Smooth muscle cell (in vitro differentiated cells): ENCODE results near the gene PRRG4. TPM values are rescaled to one million over a fixed set of nuclear protein-coding genes. Genes with fewer than 3 reads are reported as not detected.
A peak's percentile ranks its signal among the peaks of the same experiment; 100 is the strongest.

Experiments used
- DNase-seq: peaks from one replicate; lab custom pipeline; 2025; ENCODE audit not compliant: unreplicated experiment; lab: John Stamatoyannopoulos, UW
- H2AFZ ChIP-seq: fragments of 200-600 bp; sonication (generic); 2 replicates; pipeline ENCODE4 v1.6.0; 2016; ENCODE audit warnings: antibody characterized with exemption, low read depth, mild to moderate bottlenecking
- H3F3A ChIP-seq: fragments of 200-600 bp; sonication (generic); 2 replicates; pipeline ENCODE4 v1.6.0; 2017; ENCODE audit warnings: antibody characterized with exemption, low read depth
- H3K27ac ChIP-seq: fragments of 200-600 bp; sonication (generic); 2 replicates; pipeline ENCODE4 v1.5.1; 2016; ENCODE audit warnings: low read depth, mild to moderate bottlenecking
- H3K27me3 ChIP-seq: fragments of 200-600 bp; sonication (generic); 2 replicates; pipeline ENCODE4 v1.6.1; 2016; ENCODE audit warnings: low read depth, mild to moderate bottlenecking
- H3K36me3 ChIP-seq: fragments of 200-600 bp; sonication (generic); 2 replicates; pipeline ENCODE4 v1.5.1; 2016; ENCODE audit warnings: low read depth
- H3K4me1 ChIP-seq: fragments of 200-600 bp; sonication (generic); 2 replicates; pipeline ENCODE4 v1.5.1; 2016; ENCODE audit warnings: low read depth
- H3K4me2 ChIP-seq: fragments of 200-600 bp; sonication (generic); 2 replicates; pipeline ENCODE4 v1.6.0; 2016; ENCODE audit warnings: mild to moderate bottlenecking
- H3K4me3 ChIP-seq: fragments of 200-600 bp; sonication (generic); 2 replicates; pipeline ENCODE4 v1.5.1; 2016; ENCODE audit warnings: mild to moderate bottlenecking
- H3K79me2 ChIP-seq: fragments of 200-600 bp; sonication (generic); 2 replicates; pipeline ENCODE4 v1.6.0; 2016; ENCODE audit warnings: low read depth, mild to moderate bottlenecking
- H3K9ac ChIP-seq: fragments of 200-600 bp; sonication (generic); 2 replicates; pipeline ENCODE4 v1.6.0; 2016; ENCODE audit warnings: low read depth
- H3K9me3 ChIP-seq: fragments of 200-600 bp; sonication (generic); replicated peaks from 2 replicates; pipeline ENCODE4 v1.5.1; 2016; ENCODE audit warnings: low read depth
- H4K20me1 ChIP-seq: fragments of 200-600 bp; sonication (generic); 2 replicates; pipeline ENCODE4 v1.6.0; 2016; ENCODE audit warnings: low read depth
- CTCF ChIP-seq: fragments of 200-600 bp; sonication (generic); IDR thresholded peaks from 2 replicates; pipeline ENCODE4 v1.5.1; 2017; ENCODE audit warnings: borderline replicate concordance, mild to moderate bottlenecking, antibody characterized with exemption; ENCODE audit not compliant: insufficient read depth, poor library complexity, severe bottlenecking
- WGBS: methylation state at CpG from one replicate; pipeline ENCODE4 v1.1.7; 2016; ENCODE audit warnings: low lambda C conversion rate; 5-methylcytosine and 5-hydroxymethylcytosine counted together
- polyA plus RNA-seq: library from polyadenylated mRNA; unstranded; fragments of >200 nt; fragmentation: Nextera tagmentation; extraction: Ambion mirVana; gene quantifications from 2 replicates; pipeline ENCODE4 v1.2.1, GENCODE V29; 2016
- total RNA-seq: library from RNA; depleted of rRNA; stranded (reverse); fragments of >200 nt; gene quantifications from 2 replicates; pipeline ENCODE4 v1.2.3, GENCODE V29; 2014

Gene PRRG4
- total and polyA plus RNA-seq, 2 experiments from 2014 or later, result 0.49 to 4.6 TPM

- H3K36me3 ChIP-seq, result no peaks in the 10 kb centered on the region
- peaks cover 56% of the 10 kb centered on the region for H3K27me3 ChIP-seq
- no peak overlapping the region for H2AFZ ChIP-seq
- H4K20me1 ChIP-seq, result no peaks in the 10 kb centered on the region
- H3K4me3 ChIP-seq, result no peak overlapping the region
- no peaks in the 10 kb centered on the region for H3K4me1 ChIP-seq
- H3K79me2 ChIP-seq, result no peaks in the 10 kb centered on the region
- H3K9me3 ChIP-seq, result no peaks in the 10 kb centered on the region
- no peaks in the 10 kb centered on the region for H3F3A ChIP-seq
- DNase-seq, result no peak
- H3K9ac ChIP-seq, result no peak overlapping the region
- H3K4me2 ChIP-seq, result no peak overlapping the region
- no peak overlapping the region for H3K27ac ChIP-seq
- TF ChIP-seq CTCF, result no peak
These were observed 42.9 kb upstream of the PRRG4 start for GRCh38 chr11:32786811-32787210.

GRCh38 chr11:32790916-32791315 is 38.8 kb upstream of the PRRG4 start:
- TF ChIP-seq CTCF, result no peak
- Histone ChIP-seq H3K4me3 (no peak overlapping the region), H3K27me3 (peaks cover 60% of the 10 kb centered on the region), H4K20me1 (no peaks in the 10 kb centered on the region), H3K36me3 (no peaks in the 10 kb centered on the region), H3F3A (no peaks in the 10 kb centered on the region), H3K79me2 (no peaks in the 10 kb centered on the region), H3K9me3 (no peaks in the 10 kb centered on the region), H3K9ac (no peak overlapping the region), H2AFZ (no peak overlapping the region), H3K4me2 (no peak overlapping the region), H3K27ac (no peak overlapping the region), H3K4me1 (no peaks in the 10 kb centered on the region)
- no peak for DNase-seq
- 69% methylated on average over 1 of the region's 1 CpG for WGBS

GRCh38 chr11:32792111-32792947 is 37.4 kb upstream of the PRRG4 start:
- no peak overlapping the region for H3K27ac ChIP-seq
- H3K9ac ChIP-seq, result no peak overlapping the region
- no peak for TF ChIP-seq CTCF
- H3F3A ChIP-seq, result no peaks in the 10 kb centered on the region
- H3K4me2 ChIP-seq, result no peak overlapping the region
- 38% methylated on average over 6 of the region's 6 CpGs for WGBS
- H4K20me1 ChIP-seq, result no peaks in the 10 kb centered on the region
- no peak overlapping the region for H2AFZ ChIP-seq
- no peaks in the 10 kb centered on the region for H3K79me2 ChIP-seq
- H3K36me3 ChIP-seq, result no peaks in the 10 kb centered on the region
- peaks cover 53% of the 10 kb centered on the region for H3K27me3 ChIP-seq
- DNase-seq, result no peak
- no peaks in the 10 kb centered on the region for H3K9me3 ChIP-seq
- H3K4me3 ChIP-seq, result no peak overlapping the region
- H3K4me1 ChIP-seq, result no peaks in the 10 kb centered on the region

DNA sequence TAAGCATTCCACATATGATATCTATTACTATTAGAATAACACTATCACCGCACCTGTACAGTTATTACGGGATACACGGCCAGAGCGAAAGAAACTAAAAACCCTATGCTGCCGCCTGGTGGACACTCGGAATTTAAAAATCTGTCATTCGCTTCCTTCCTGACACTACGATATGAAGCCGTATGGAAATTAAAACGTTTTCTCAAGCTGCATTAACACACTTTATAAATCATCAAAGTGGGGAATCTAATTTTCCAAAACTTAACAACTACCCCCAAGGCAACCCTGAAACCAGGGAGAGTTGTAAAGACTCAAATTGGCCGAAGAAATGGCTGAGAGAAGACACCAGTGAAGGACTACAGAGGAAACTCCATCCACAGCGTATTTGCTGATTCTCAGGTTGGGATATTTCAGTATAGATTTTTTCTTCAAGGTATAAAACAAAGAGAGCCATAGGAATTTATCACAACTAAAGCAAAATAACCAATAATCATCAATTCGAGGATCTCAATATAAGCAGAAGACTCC is 36.7 kb upstream of the PRRG4 start:
- 31% methylated on average over 13 of the region's 13 CpGs for WGBS
- DNase-seq, result no peak
- Histone ChIP-seq H3K9me3 (no peaks in the 10 kb centered on the region), H3K4me3 (peak overlapping the region; percentile 28), H3K36me3 (no peaks in the 10 kb centered on the region), H3K27me3 (peaks cover 46% of the 10 kb centered on the region), H3K79me2 (no peaks in the 10 kb centered on the region), H3K4me1 (no peaks in the 10 kb centered on the region), H3K4me2 (peak overlapping the region; percentile 58), H3K9ac (no peak overlapping the region), H2AFZ (no peak overlapping the region), H3F3A (no peaks in the 10 kb centered on the region), H3K27ac (no peak overlapping the region), H4K20me1 (no peaks in the 10 kb centered on the region)
- TF ChIP-seq CTCF, result peak; percentile 73
